ENCODE results near the gene VAT1. TPM values are rescaled to one million over a fixed set of nuclear protein-coding genes. Genes with fewer than 3 reads are reported as not detected.
"Not testable (repeated sequence)": the region's sequence is repeated elsewhere in the genome, so short reads cannot be mapped to it uniquely, and the experiment has no call there.

Gene VAT1
- total RNA-seq, 2 experiments from 2014 or later = 33.6 to 36.0 TPM

- POLR2A ChIA-PET = no interaction called here
- CTCF ChIA-PET = interaction anchor here (0.6 kb wide), 1 partner anchor 407 kb away, joined by 3 read pairs; no protein-coding TSS in a partner anchor
Measured at GRCh38 chr17:42985225-42985624, 37.0 kb downstream of the VAT1 start.

DNA sequence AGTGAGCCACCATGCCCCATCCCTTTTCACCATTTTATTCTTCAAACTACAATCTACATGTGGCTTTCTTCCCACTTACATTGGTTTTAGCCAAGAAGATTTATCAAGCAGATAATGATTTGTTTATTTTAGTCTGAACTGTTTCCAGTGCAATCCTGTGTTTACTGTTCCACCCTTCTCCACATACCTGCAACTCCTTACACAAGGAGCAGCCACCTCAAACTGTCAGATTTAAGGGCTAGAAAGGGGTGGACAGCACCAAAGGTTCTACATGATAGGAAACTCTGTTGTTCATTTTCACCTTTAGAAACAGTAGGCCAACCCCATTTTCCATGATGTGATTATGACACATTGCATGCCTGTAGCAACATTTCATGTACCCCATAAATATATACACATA is 39.9 kb downstream of the VAT1 start:
- POLR2A ChIA-PET = no interaction called here

DNA sequence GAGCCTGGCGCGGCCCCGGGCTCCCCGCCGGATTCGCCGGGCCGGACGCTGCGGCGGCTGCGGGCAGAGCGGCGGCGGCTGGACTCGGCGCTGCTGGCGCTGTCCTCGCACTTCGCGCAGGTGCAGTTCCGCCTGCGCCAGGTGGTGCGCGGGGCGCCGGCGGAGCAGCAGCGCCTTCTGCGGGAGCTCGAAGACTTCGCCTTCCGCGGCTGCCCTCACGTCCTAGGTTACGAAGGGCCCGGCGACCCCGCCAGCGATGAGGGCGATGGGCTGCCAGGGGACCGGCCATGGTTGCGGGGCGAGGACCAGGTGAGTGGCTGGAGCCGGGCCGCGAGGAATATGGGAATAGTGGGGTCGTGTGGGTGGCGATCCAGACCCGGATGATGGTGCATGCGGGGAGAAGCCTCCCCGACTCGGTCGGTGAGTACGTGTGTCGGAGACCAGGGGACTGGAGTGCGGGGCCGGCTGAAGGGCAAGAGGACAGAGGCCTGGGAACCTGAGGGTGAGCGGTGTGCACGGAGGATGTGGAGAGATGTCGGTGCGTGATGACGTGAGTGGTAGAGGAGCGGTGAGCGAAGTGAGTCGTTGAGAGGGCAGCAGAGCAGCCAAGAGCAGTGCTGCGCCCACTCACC is 41.3 kb downstream of the VAT1 start:
- ChIA-PET CTCF (interaction anchor here (0.7 kb wide), 1 partner anchor 17 kb away, joined by 3 read pairs; the partner anchor contains the start of gene RPL27), POLR2A (interaction anchor here (1.0 kb wide), 1 partner anchor 17 kb away, joined by 9 read pairs; the partner anchor contains the start of gene RPL27)

More for the DNA sequence above, 39.9 kb downstream of the VAT1 start:
- CTCF ChIA-PET = interaction anchor here (1.1 kb wide), 1 partner anchor 16 kb away, joined by 3 read pairs; the partner anchor contains the start of gene RPL27

- ChIA-PET CTCF (interaction anchor here (0.7 to 1.0 kb wide), 2 partner anchors 17 to 18 kb away, joined by 3 read pairs; partner anchors contain the start of gene RPL27), POLR2A (interaction anchor here (1.0 kb wide), 1 partner anchor 18 kb away, joined by 9 read pairs; the partner anchor contains the start of gene RPL27)
Measured at GRCh38 chr17:42980274-42980765, 41.9 kb downstream of the VAT1 start, which contains the start of gene RUNDC1. TSS of gene RUNDC1 (plus strand) at chr17:42980565. CDS start at chr17:42980577, 12 bp downstream.

DNA sequence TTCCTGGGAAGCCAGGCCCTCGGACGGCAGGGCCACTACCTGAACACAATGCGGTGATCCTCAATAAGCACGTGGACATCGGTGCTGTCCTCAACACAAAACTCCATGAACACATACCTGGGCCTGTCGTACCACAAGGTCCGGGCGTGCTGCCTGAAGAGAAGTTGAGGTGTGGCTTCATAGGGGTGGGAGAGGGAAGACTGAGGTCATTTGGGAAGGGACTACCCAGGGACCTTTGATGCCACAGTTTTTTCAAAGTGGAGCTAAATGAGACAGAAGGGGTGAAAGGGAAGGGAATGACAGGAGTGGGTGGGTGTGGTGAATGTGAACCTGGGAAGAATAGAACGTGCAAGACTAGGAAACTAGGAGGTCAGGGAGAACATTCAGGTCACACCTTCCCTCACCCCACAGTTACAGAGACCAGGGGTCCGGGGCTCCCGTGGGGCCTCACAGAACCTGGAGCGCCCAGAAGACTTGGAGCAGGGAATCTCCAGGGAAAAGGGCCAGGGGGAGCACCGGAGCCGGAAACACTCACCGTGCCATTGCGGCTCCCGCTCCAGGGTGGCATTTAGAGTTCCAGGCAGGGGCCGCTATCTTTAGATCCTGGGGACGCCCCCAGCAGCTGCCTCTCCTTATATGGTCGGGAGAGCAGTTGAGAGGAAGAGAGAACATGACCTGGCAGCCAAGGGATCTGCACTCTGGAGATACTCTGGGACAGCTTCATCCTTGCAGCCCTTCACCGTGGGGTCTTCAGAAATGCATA is 42.5 kb downstream of the VAT1 start, which contains the start of gene PTGES3L:
PTGES3L (minus strand) TSS at position 570 of the 763 bp plus-strand sequence; CDS start at position 543, 27 bp downstream.
- CTCF ChIA-PET = interaction anchor here (1.0 to 1.3 kb wide), 2 partner anchors 18 to 216 kb away, joined by 3 read pairs; partner anchors contain the start of gene RPL27
- POLR2A ChIA-PET = no interaction called here

DNA sequence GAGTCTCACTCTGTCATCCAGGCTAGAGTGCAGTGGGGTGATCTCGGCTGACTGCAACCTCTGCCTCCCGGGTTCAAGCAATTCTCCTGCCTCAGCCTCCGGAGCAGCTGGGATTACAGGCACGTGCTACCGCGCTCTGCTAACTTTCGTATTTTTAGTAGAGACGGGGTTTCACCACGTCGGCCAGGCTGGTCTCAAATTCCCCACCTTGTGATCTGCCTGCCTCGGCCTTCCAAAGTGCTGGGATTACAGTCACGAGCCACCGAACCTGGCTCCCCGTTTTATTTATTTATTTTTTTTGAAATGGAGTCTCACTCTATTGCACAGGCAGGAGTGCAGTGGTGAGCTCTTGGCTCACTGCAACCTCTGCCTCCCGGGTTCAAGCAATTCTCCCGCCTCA is 46.5 kb downstream of the VAT1 start:
- CTCF ChIA-PET = interaction anchor here (1.2 kb wide), 1 partner anchor 22 kb away, joined by 3 read pairs; the partner anchor contains the start of gene RPL27
- POLR2A ChIA-PET = not testable (repeated sequence)

- ChIA-PET POLR2A (no interaction called here), CTCF (interaction anchor here (0.6 to 1.2 kb wide), 3 partner anchors 23 to 1345 kb away, joined by 3 to 6 read pairs (median 4); partner anchors contain the start of gene RPL27)
Measured at GRCh38 chr17:42975265-42975664, 46.9 kb downstream of the VAT1 start.

- CTCF ChIA-PET, POLR2A ChIA-PET: not testable (repeated sequence)
Measured at GRCh38 chr17:42973323-42973722, 48.9 kb downstream of the VAT1 start.

- ChIA-PET CTCF (no interaction called here), POLR2A (no interaction called here)
Measured at GRCh38 chr17:42971589-42971988, 50.6 kb downstream of the VAT1 start.

DNA sequence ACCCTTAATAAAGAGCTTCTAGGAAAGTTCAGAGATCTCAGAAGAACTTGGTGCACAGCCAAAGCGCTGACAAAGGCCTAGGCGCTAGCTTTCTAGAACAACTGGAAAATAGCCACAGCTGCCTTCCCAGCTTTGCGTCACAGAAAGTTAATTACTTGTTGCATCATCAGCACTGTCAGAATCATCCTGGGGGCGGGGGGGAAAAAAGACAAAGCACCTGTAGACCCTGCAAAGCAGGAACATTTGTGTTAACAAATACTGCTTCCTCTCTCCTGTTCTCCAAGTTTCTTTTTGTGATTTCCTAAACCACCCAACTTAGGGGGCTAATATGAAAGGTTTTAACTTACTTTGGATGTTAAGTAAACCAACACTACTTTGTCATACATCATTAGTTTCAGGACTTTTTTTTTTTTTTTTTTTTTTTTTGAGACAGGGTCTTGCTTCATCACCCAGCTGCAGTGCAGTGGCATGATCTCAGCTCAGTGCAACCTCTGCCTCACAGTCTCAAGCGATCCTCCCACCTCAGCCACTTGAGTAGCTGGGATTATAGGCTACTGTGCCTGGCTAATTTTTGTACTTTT is 53.1 kb downstream of the VAT1 start:
- ChIA-PET CTCF (interaction anchor here (0.6 kb wide), 1 partner anchor 195 kb away, joined by 5 read pairs; no protein-coding TSS in a partner anchor), POLR2A (interaction anchor here (0.5 to 0.7 kb wide), 2 partner anchors 38 to 137 kb away, joined by 3 to 7 read pairs; no protein-coding TSS in a partner anchor)

GRCh38 chr17:42967925-42968324 is 54.3 kb downstream of the VAT1 start:
- POLR2A ChIA-PET = no interaction called here
- CTCF ChIA-PET = no interaction called here

Other genes starting within 250 kb of the VAT1 start
- 10 to 100 TPM; 95.2 to 96.5 TPM for gene VPS25, start 248.9 kb downstream of the VAT1 start, total RNA-seq
- gene WNK4, start 241.8 kb downstream of the VAT1 start, total RNA-seq = under 1 TPM; 0.23 to 0.38 TPM
- 10 to 100 TPM; 54.0 to 56.7 TPM for gene COA3, start 223.7 kb downstream of the VAT1 start, total RNA-seq
- gene CNTD1, start 223.5 kb downstream of the VAT1 start, total RNA-seq = not detected
- 10 to 100 TPM; 86.2 to 88.3 TPM for gene BECN1, start 198.1 kb downstream of the VAT1 start, total RNA-seq
- gene PSME3, start 189.0 kb downstream of the VAT1 start, total RNA-seq = 100 to 1,000 TPM; 226 to 244 TPM
- gene AOC2, start 177.8 kb downstream of the VAT1 start, total RNA-seq = 1 to 10 TPM; 2.4 to 2.6 TPM
- gene AOC3, start 171.2 kb downstream of the VAT1 start, total RNA-seq = 1 to 10 TPM; 1.0 TPM
- not detected for gene G6PC1, start 121.6 kb downstream of the VAT1 start, total RNA-seq
- gene AARSD1, start 57.9 kb downstream of the VAT1 start, total RNA-seq = 10 to 100 TPM; 88.5 to 95.4 TPM
- gene PTGES3L, start 42.3 kb downstream of the VAT1 start, total RNA-seq = under 1 TPM; 0.63 to 0.80 TPM
- gene RUNDC1, start 41.8 kb downstream of the VAT1 start, total RNA-seq = 10 to 100 TPM; 14.4 to 14.9 TPM
- 1,000 to 10,000 TPM; 1,386 to 1,409 TPM for gene RPL27, start 24.0 kb downstream of the VAT1 start, total RNA-seq
- 10 to 100 TPM; 19.0 to 21.9 TPM for gene IFI35, start 15.6 kb downstream of the VAT1 start, total RNA-seq
- under 1 TPM; 0.06 TPM for gene RND2, start 2.8 kb upstream of the VAT1 start, total RNA-seq
- gene BRCA1, start 103.0 kb upstream of the VAT1 start, total RNA-seq = 10 to 100 TPM; 77.5 to 82.1 TPM
- gene NBR1, start 148.8 kb upstream of the VAT1 start, total RNA-seq = 10 to 100 TPM; 35.5 to 37.0 TPM
- gene TMEM106A, start 189.5 kb upstream of the VAT1 start, total RNA-seq = 1 to 10 TPM; 8.6 to 9.6 TPM
- under 1 TPM in 1 of 2 experiments, not detected in 1; 0.31 TPM for gene CCDC200, start 206.2 kb upstream of the VAT1 start, total RNA-seq
- gene RNU2-1, start 211.6 kb upstream of the VAT1 start, total RNA-seq = 1,000 to 10,000 TPM; 2,386 to 3,070 TPM

Measured in activated CD8-positive, alpha-beta memory T cell treated with anti-CD3 and anti-CD28 coated beads for 36 hours (primary cell).